Ishikawa (cell line): ENCODE data around the gene ILKAP.

Source experiments
- NFIC ChIP-seq: IDR thresholded peaks from 2 replicates; pipeline ENCODE4 v1.6.1; 2012
- REST ChIP-seq: IDR thresholded peaks from 2 replicates; pipeline ENCODE4 v1.6.1; 2012; ENCODE audit warnings: low read depth, mild to moderate bottlenecking

- no peak for TF ChIP-seq NFIC
- no peak for TF ChIP-seq REST
Observed at GRCh38 chr2:238251986-238252385, 48.5 kb upstream of the ILKAP start.
